ENCODE results near the gene TALDO1.

TALDO1 gene

DNA sequence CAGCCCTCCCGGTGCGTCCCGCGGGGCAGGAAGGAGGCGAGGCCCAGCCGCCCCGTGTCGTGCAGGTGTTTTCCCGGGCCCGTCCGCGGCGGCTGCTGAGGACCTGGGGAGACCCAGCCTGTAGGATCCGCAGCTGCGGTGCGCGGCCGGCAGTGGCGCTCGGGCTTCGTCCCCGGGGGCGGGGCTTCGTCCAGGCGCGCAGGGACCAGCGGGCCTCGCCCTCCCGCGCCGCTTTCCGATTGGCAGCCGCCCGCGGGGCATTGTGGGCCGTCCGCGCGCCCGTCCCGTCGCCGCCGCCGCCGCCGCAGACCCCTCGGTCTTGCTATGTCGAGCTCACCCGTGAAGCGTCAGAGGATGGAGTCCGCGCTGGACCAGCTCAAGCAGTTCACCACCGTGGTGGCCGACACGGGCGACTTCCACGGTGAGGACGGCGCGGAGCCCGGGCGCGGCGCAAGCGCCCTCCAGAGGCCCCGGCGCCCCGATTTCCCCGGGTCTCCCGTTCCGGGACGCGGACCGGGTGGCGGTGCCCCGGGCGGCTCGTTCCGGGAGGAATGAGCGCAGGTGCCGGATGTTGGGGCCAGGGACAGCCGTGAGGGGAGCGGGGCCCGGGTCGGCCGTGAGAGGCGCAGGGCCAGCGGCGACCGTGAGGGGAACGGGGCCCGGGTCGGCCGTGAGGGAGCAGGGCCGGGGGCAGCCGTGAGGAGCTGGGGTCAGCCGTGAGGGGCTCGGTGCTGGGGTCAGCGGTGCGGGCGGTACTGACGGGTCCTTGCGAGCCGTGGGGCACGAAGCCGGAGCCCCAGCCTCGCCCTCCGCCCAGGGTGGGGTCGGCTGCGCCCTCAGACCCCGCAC lies at the start of gene TALDO1:
TSS of gene TALDO1 (plus strand) at position 307 of the 849 bp plus-strand sequence. CDS start at position 325, 18 bp downstream.
- peak; percentile 84 to 87 for DNase-seq (ENCODE audit: low read depth in 2 of 2)

DNA sequence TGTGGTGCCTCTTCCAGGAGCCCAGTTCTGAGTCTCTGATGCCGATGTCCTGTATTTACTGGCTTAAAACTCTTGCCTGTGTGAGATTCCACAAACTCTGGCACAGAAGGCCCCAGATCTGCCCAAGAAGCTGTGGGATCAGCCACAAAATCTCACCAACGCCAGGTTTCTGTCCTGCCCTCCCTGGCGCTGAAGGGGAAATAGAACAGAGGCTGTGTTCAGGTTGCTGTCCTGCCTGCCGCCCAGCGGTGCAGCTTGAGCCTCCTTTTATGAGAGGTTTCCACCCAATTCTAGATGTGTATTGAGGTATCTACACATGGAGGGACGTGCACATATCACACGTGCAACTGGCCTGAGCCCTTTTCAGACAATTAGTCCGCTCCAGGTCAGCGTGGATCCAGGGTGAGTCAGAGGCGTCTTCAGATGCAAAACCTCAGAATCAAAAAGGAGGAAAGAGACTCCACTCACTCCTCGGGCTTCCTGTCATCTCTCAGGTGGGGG lies 49.4 kb upstream of the TALDO1 start:
- DNase-seq (ENCODE audit: low read depth in 2 of 2), result no peak

DNA sequence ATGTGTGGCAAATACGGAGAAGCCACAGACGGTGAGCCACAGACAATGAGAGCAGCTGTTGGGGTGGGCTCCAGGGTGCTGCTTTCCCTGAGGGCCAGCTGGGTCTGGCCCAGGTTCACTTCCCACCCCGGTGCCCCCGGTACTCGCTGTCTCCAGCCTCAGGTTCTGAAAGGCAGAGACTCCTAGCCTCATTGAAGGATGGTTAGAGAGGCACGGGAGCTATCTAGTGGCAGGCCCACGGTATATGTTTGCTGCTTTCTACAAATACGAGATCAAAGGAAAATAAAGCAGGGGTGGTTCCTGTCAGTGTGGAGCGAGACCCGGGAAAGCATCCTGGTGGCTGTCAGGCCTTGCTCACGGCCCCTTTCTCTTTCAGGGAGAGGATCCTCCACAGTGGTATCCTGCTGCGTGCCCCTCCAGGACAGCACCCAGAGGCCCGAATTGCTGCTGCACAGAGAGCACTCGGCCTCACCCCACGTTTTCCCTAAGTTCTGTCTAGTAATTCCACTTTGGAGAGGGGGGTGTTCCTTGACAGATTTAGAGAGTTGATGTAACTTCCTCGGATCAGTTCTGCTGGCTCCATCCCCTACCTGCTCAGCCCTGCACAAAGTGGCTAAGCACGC lies 48.7 kb upstream of the TALDO1 start:
- DNase-seq (ENCODE audit: low read depth in 2 of 2), result no peak

DNA sequence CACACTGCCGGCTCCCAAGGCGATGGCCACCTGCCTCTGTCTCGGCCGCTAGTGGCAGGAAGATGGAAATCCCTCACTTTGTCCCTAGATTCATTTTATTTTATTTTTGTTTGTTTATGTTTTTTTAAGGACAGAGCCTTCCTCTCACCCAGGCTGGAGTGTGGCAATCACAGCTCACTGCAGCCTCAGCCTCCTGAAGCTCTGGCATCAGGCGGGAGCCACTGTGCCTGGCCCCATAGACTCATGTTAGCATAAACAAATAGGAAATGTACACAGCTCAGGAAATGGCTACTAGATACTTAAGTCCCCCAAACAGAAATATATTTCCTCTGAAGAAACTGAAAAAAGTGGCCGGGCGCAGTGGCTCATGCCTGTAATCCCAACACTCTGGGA lies 48.2 kb upstream of the TALDO1 start:
- DNase-seq (ENCODE audit: low read depth in 2 of 2), result no peak

DNA sequence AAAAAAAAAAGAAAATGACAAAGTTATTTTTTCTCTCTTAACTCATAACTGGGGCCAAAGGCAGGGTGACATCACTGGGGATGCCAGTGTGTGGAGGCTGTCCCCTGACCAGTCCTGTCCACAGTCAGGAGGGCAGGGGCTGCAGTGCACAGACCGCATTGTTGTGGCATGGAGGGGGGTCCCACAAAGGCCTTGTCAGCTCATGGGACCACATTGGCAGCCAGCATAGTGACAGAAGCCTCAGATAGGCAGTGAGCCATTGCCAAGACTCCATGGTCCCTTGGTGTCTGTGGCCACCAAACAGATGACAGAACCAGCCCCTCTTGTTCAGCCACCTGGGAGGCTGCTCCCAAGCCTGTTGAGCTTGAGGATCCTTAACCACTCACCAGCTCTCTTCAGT lies 47.5 kb upstream of the TALDO1 start:
- DNase-seq (ENCODE audit: low read depth in 2 of 2), result no peak

DNA sequence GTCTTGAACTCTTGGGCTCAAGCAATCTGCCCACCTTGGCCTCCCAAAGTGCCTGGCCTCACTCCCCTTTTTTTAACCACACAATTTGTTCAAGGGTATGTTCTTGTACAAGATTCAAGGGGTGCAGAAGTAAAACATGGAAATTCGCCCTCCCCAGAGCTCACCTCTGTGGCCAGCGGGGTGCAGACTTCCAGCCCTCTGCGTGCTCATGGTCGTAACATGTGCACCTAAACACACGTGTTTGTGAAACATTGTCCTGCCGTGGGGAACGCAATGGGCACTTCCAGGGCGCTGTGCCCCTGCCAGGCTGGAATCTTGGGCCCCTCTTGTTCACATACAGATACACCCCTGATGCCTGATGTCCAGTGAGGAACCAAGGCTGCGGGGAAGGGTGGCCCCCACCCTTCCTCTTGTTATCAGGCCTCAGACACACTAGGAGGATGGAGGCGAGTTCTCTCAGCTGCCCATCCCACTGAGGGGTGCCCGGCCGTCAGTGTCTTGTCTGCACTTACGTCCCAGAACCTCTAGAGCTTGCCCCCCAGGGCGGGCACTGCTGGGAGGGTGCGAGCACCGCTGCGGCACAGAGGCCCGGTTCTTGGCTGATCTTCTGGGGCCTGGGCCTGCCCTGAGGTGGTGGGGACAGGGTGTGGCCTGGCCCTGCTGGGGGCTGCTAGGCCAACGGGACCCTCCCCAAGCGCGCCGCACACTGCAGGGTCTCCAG lies 45.4 kb upstream of the TALDO1 start:
- no peak for DNase-seq (ENCODE audit: low read depth in 2 of 2)

DNA sequence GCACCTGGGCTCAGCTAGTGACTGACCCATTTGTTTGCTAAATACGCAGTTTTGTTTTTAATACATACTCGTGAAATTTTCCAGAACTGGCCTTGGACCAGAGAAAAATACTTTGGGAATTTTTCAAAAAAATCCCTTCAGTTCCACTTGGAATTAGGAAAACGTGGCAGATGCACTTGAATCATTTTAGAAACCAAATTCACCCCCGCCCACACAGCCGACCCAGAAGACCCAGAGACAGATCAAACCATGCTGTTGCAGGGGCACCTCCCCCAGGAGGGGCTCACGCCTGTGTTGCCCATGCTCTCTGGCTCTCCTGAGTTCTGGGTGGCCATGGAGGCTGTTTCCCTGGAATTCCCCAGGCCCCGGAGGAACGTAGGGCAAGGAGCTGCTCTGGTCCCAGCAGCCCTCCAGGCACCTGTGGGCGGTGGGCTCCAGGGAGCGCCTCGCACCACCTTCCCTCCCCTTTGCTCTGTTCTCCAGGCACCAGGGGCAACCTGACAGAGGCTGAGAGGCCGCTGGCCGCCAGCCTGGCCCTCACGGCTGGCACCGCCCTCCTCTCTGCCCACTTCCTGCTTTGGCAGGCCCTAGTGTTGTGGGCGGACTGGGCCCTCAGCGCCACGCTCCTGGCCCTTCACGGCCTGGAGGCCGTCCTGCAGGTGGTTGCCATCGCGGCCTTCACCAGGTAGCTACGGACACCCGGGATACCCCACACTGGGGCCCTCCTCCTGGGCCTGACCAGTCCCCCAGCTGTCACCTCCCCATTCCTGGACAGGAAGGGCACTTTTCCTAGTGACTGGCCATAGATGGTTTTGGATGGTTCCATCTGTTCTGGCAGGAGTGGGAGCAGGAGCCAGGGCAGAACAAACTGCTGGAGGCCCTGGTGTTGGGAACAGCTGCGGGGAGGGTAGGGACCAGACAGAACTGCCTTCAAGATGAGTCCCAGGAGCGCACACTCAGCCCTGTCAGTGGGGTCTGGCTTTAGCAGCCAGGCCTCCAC lies 44.5 kb upstream of the TALDO1 start:
- no peak for DNase-seq (ENCODE audit: low read depth in 2 of 2)

DNA sequence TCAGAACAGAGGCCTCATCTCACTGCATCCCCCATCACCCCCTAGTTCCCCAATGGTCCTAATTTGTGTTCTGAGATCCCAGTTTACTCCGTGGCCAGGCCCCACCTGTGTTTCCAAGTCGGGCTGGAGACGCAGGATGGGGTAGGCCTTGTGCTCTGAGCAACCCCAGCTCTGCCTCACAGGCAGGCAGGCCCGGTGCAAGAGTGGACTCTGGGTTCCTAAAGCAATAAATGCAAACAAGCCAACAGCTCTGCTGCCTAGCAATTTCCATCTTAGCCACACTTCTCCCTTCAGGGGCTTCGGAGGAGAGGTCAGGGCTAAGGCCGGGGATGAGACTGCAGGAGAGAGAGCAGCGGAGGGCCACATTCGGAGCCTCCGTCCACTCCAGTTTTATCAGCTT lies 43.8 kb upstream of the TALDO1 start:
- no peak for DNase-seq (ENCODE audit: low read depth in 2 of 2)

DNA sequence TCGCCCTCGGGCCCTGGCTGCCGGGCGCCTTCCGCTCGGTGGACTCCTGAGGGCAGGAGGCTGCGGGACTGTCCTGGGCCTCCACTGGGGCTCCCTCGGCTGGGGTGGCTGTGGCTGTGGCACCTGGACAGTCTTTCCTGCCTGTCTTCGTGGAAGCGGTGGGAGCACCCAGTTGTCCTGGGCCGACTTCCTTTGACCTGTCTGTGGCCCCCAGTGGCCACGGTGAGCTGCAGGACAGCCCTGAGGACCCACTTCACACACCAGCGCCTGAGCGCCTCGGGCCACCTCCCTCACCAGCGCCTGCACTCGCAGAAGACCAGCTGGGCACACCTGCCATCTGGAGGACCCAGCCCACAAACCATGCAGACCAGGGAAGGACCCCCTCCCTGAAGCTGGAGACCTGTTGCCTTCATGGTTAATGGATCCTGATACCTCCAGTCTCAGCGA lies 43.0 kb upstream of the TALDO1 start:
- DNase-seq (ENCODE audit: low read depth in 2 of 2), result no peak

DNA sequence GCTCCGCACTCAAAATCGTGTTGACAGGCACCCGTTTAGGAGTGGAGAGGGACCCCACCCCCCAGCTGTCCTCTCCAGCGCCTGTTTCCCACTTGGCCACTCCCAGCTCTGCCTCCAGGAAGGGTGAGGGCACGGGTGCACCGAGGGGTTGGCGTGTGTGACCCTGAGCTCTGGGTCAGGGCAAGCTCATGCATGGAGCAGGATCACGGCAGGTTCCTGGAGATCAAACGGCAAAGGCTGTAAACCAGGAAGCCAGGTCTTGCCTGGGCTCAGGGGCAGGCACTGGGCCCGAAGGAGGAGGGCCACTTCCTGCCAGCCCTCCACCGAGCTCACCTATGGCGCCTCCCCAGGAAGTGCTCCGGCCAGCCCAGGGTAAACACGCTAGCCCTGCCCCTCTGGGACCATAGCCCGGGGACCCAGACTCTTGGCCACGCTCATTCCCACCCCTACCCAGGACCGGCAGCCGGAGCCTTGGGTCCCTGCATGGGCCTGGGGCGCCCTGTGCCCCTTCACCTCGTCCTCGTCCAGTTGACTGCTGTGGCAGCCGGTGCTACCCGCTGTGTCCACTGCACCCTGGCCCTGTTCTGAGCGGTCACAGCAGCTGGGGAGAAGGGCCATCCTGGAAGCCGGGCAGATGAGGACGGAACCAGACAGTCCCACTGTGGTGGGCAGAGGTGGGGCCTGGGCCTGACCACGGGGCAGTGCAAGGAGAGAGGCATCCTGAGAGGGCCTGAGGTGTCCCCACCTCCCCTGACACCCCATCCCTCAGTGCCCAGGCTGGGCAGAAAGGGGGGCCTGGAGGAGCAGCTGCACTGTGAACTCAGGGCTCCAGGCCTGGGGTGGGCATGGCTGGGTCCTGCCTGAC lies 42.3 kb upstream of the TALDO1 start:
- no peak for DNase-seq (ENCODE audit: low read depth in 2 of 2)

DNA sequence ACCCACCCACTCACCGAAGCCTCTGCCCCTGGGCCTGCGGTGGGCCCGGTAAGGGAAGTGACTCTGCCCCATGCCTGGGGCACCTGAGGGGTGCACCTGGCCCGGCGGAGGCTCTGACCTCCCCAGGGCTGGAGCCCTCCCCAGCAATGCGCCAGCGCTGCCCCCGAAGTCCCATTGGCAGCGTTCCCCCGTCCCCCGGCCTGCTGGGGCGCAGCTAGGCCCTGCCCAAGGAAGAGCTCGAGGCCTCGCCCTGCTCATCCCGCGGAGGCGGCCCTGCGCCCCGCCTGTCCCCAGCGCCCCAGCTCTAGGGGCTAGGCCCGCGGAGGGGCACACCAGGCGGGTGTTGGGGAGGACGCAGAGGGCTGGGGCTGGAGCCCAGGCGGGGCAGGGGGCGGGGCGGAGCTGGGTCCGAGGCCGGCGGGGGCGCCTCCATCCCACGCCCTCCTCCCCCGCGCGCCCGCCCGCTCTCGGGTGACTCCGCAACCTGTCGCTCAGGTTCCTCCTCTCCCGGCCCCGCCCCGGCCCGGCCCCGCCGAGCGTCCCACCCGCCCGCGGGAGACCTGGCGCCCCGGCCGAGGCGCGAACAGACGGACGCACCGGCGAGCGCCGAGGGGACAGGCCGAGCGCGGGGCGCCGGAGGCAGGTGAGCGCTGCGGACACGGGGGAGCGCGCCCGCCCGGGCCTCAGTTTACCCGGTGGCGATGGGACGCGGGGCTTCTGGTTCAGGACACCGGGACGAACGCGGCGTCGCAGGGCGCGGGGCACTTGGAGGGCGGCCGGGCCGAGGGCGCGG lies 41.4 kb upstream of the TALDO1 start, which contains the start of gene EPS8L2:
TSS of gene EPS8L2 (plus strand) at position 586 of the 793 bp plus-strand sequence. CDS start 3,177 bp downstream, outside the sequence.
- no peak for DNase-seq (ENCODE audit: low read depth in 2 of 2)

DNA sequence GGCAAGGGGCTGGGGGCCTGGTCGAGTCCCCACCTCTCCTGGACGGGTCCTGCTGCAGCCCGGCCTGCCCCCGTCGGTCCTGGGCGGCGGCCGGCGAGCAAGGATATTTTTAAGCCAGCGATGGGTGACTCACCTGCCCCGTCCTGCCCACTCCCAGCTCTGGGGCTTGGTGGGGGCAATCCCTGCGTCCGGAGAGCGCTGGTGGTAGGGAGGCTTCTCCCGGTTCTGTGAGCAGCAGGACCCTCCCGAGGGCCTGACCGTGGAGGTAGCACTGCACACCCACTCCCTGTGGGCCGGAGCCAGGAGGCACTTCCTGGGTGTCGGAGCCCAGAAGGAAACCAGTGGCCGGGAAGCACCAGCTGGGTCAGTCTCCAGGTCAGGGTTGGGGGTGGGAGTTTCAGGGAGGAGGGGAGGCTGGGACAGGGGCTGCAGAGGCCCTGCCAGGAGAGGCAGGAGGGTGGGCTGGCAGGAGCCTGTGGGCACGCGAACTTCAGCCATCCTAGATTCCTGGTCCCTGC lies 40.8 kb upstream of the TALDO1 start:
- no peak for DNase-seq (ENCODE audit: low read depth in 2 of 2)

DNA sequence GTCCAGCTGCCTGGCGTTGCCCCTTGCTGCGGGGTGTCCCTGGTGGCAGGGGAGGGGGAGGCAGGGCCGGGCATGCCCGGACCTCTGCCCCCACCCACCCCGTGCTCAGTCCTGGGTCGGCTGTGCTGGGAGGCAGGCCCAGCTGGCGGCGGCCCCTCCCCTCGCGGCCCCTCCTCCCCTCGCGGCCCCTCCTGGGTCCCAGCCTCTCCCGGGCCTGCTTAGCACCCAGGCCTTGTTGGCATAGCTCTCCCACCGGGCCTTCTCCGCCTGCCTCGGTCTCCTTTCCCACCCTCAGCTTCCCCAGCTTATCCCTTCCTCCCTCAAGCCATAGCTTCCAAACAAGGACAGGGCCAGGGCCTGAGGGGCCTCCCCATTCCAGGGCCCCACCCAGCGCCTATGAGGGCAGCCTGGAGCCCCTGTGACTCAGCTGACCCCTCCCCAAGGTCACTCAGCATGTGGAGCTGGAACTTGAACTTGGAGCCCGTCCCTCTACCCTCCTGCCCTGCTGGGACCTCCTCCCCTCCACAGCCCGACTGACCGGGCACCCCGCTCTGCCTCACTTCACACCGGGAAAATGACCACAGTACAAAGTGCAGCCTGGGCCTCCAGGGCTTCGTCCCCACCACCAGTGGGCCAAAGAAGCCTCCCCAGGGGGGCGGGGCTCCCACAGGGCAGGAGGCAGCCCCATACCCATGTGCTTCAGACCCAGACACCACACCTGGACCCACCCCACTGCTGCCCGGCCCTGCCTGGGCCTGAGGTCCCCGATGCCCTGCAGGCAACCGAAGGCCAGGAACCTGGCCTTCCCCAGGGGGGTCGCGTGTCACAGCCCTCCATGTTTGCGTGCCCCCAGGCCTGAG lies 40.1 kb upstream of the TALDO1 start:
- no peak for DNase-seq (ENCODE audit: low read depth in 2 of 2)

DNA sequence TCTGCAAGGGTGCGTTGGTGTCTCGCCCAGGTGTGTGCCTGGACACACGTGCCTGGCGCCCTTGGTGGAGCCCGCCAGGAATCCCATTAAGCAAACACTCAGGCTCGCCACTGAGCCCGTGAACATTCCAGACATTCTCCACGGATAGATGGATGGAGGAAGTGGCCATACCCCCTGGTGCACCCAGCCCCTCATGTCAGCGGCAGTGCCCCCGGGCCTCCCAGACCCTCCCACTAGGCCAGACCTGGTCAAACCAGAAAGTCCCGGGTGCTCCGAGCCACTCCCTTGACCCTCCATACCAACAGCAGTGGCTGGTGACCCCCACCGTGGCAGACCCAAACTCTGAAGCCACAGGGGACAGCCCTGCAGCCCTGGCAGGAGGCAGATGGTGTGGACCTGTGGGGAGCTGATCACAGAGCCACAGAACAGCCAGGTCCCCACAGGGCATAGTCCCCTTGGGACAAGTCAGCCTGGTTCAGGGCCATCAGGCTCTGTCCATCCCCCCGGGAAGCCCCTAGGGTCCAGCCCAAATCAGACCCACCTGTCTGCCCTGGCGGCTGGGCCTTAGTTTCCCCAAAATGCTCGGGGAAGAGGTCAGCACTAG lies 39.3 kb upstream of the TALDO1 start:
- DNase-seq (ENCODE audit: low read depth in 2 of 2), result no peak

DNA sequence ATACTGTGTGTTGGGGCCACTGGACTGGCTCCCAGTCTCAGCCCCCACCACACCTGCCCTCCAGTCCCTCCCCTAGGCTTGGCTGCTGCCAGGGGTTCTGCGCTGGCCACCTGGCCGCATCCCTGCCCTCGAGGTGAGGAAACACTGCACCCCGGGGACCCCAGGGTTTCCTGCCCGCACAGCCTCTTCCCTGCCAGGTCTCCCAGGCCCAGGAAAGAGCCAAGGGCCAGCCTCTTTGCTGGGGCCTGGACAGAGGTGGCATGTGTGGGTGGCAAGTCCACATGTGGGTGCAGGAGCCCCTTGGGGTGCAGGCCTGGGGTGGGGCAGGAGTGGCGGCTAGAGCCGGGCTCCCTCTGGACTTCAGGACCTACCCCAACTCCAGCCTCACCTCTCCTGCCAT lies 38.8 kb upstream of the TALDO1 start:
- DNase-seq (ENCODE audit: low read depth in 2 of 2), result no peak

DNA sequence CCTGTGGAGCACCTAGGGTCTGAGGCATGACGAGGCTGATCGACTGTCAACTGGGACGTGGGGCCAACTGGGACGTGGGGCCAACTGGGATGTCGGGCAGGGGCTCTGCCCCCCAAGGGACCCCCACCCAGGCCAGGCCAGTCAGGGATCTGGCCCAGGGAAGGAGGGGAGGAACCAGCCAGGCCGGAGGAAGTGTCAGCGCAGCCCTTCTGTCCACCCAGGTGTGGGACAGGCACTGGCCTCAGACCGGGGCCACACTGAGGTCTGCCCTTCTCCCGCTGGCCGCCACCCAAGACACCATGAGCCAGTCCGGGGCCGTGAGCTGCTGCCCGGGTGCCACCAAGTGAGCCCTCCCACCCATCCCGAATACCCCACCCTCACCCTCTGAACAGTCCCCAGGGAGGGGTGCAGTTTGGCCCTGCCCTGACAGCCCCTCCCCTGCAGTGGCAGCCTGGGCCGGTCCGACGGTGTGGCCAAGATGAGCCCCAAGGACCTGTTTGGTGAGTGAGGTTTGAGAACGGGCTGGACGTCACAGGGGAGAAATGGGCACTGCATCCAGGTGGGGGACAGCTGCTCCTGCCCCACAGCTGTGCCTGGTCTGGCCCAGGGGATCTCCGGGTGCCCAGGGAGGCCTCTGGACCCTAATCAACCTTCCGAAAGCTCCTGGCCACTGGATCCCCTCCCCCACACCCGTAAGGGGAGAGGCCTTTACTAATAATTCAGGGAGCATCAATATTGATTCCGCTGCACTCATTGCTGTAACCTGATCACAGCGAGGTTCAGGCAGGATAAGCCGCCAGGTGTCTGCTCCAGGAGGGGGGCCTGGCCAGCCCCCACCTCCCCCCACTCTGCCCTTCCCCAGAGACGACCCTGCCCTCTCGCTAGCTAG lies 37.9 kb upstream of the TALDO1 start:
- no peak for DNase-seq (ENCODE audit: low read depth in 2 of 2)

DNA sequence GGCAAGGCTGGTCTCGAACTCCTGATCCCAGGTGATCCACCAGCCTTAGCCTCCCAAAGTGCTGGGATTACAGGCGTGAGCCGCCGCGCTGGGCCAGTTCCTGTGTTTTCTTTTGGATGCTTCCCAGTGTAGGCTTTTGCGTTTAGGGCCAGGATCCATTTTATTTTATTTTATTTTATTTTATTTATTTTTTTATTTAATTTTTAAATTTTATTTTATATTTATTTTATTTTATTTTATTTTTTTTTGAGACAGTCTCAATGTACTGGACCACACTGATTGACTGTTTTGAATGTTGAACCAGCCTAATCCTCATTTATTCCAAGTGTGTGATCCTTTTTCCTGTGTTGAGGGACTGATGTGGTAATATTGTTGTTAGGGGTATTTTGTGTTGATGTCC lies 32.8 kb upstream of the TALDO1 start:
- no peak for DNase-seq (ENCODE audit: low read depth in 2 of 2)
